Panc1 (cell line): ENCODE measurements around the gene DUSP8. TPM values are rescaled to one million over a fixed set of nuclear protein-coding genes. Genes with fewer than 3 reads are reported as not detected.

Source experiments
- ATAC-seq: fragments of 200-7000 bp; cut with Tn5 transposase; 2 replicates; pipeline ENCODE4 v1.9.1; 2020; ENCODE audit warnings: mild to moderate bottlenecking, moderate library complexity
- BruUV-seq: library from RNA; stranded (reverse); fragments of 400-500 nt; replicated peaks from 2 replicates; lab custom pipeline; 2021; lab: Mats Ljungman, UMichigan
- CTCF ChIA-PET: fragments of 300-600 bp; sonication (Branson Sonifier 250); formaldehyde crosslinking; loops from one replicate; lab custom pipeline; 2022; ENCODE audit warnings: antibody characterized with exemption; lab: Charles Lee
- POLR2A ChIA-PET: fragments of 300-600 bp; sonication (Branson Sonifier 250); formaldehyde crosslinking; loops from one replicate; lab custom pipeline; 2022; ENCODE audit warnings: antibody characterized with exemption; lab: Charles Lee
- DNase-seq: peaks from one replicate; pipeline ENCODE4 v3.0.0-alpha.2; 2010; ENCODE audit warnings: low read depth, low spot score
- H3K27ac ChIP-seq: 2 replicates; pipeline ENCODE4 v1.5.1; 2011; ENCODE audit warnings: mild to moderate bottlenecking, low read length, inconsistent platforms
- H3K27me3 ChIP-seq: fragments of 200-500 bp; sonication (Bioruptor generic); 2 replicates; pipeline ENCODE4 v1.6.0; 2014; ENCODE audit warnings: low read length, inconsistent platforms; ENCODE audit not compliant: control insufficient read depth, insufficient read depth
- H3K36me3 ChIP-seq: fragments of 200-500 bp; sonication (Bioruptor generic); 2 replicates; pipeline ENCODE4 v1.5.1; 2014; ENCODE audit warnings: inconsistent platforms, mild to moderate bottlenecking, low read length, moderate library complexity; ENCODE audit not compliant: control insufficient read depth, insufficient read depth
- H3K4me1 ChIP-seq: 2 replicates; pipeline ENCODE4 v1.5.1; 2011; ENCODE audit warnings: inconsistent platforms, mild to moderate bottlenecking, low read length, moderate library complexity; ENCODE audit not compliant: control insufficient read depth, insufficient read depth
- H3K4me3 ChIP-seq, 2 experiments: 2 replicates each; pipeline ENCODE4 v1.5.1; 2011 to 2012; ENCODE audit warnings: low read depth in 2 of 2, low read length in 2 of 2, mild to moderate bottlenecking in 2 of 2, inconsistent platforms in 1 of 2, moderate library complexity in 1 of 2
- H3K9me3 ChIP-seq: fragments of 200-500 bp; sonication (Bioruptor generic); 2 replicates; pipeline ENCODE4 v1.5.1; 2014; ENCODE audit warnings: low read depth, mild to moderate bottlenecking, inconsistent platforms, low read length, moderate library complexity; ENCODE audit not compliant: control insufficient read depth, insufficient read depth
- POLR2AphosphoS5 ChIP-seq: IDR thresholded peaks from 2 replicates; pipeline ENCODE4 v1.6.1; 2012; ENCODE audit warnings: mild to moderate bottlenecking, low read depth, low read length, moderate library complexity
- SIN3A ChIP-seq: IDR thresholded peaks from 2 replicates; pipeline ENCODE4 v1.6.1; 2012; ENCODE audit warnings: low read depth, mild to moderate bottlenecking, low read length, moderate library complexity, borderline replicate concordance; ENCODE audit not compliant: insufficient read depth
- TCF7L2 ChIP-seq: IDR thresholded peaks from 2 replicates; pipeline ENCODE4 v1.6.1; 2011; ENCODE audit warnings: mild to moderate bottlenecking, low read depth, low read length, inconsistent platforms
- in situ Hi-C: cut with HindIII; loops from 2 replicates; pipeline ENCODE4 v1.10.0; 2016; ENCODE audit warnings: low sequenced_read_pairs, low pct_unique_long_range_greater_than_20kb
- intact Hi-C: fragments of 100-400 bp; cut with micrococcal nuclease; formaldehyde crosslinking; loops from one replicate; pipeline ENCODE4 v1.10.0; 2022; ENCODE audit not compliant: unreplicated experiment
- total RNA-seq: library from RNA; stranded (reverse); gene quantifications from one replicate; pipeline ENCODE4 v1.2.1, GENCODE V29; 2021; ENCODE audit not compliant: unreplicated experiment
- TF ChIP-seq, protein P1 (sequence below): fragments of 450-650 bp; IDR thresholded peaks from 2 replicates; pipeline ENCODE4 v1.5.1; 2017; ENCODE audit warnings: mild to moderate bottlenecking
- TF ChIP-seq, protein P2 (sequence below), 2 experiments: IDR thresholded peaks; 2 replicates each; pipeline ENCODE4 v1.6.1; 2011 to 2012; ENCODE audit warnings: low read depth in 2 of 2, control low read depth in 1 of 2, low read length in 1 of 2, mild to moderate bottlenecking in 1 of 2, moderate library complexity in 1 of 2; ENCODE audit not compliant: insufficient read depth in 1 of 2

Gene DUSP8
- total RNA-seq, 1 experiment from 2014 or later: 5.5 TPM

DNA sequence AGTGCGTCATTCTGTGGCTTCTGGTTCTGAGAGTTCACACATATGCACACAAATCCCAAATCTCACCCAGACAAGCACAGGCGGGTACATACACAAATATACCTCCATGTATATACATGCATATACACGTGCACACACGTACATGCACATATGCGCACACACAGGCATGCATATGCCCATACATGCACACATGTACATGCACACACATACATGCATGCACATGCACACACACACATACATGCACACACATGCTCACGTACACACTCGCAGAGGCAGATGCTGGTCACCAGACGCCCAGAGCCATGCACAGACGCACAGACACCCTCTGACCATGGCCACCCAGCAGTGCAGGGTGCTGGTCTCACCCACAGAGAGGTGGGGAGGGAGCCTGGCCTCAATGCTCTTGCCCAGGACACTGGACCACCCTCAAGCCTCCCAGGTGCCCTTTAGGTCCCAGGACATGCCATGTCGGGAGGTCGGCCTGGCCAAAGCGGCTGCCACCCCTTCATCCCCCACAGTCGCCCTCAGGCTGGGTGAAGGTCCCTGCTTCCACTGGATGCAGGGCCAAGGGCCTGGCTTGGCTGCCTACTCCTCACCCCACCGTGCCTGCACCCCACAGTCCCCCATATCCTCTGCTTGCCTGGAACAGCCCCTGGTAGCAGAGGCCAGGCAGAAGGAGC, 9.5 kb downstream of the DUSP8 start:
- Histone ChIP-seq H3K27me3 (no peaks in the 10 kb centered on the region), H3K9me3 (no peaks in the 10 kb centered on the region), H3K27ac (no peak overlapping the region), H3K4me1 (peaks cover 17% of the 10 kb centered on the region), H3K36me3 (no peaks in the 10 kb centered on the region), H3K4me3 (no peak overlapping the region)
- no TSS peak for BruUV-seq
- in situ Hi-C loops (no loop called here), intact Hi-C loops (no loop called here)
- no peak for DNase-seq
- ATAC-seq: no peak
- ChIA-PET CTCF (no interaction called here), POLR2A (no interaction called here)
- TF ChIP-seq, protein P1, sequence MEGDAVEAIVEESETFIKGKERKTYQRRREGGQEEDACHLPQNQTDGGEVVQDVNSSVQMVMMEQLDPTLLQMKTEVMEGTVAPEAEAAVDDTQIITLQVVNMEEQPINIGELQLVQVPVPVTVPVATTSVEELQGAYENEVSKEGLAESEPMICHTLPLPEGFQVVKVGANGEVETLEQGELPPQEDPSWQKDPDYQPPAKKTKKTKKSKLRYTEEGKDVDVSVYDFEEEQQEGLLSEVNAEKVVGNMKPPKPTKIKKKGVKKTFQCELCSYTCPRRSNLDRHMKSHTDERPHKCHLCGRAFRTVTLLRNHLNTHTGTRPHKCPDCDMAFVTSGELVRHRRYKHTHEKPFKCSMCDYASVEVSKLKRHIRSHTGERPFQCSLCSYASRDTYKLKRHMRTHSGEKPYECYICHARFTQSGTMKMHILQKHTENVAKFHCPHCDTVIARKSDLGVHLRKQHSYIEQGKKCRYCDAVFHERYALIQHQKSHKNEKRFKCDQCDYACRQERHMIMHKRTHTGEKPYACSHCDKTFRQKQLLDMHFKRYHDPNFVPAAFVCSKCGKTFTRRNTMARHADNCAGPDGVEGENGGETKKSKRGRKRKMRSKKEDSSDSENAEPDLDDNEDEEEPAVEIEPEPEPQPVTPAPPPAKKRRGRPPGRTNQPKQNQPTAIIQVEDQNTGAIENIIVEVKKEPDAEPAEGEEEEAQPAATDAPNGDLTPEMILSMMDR: no peak
- TF ChIP-seq, protein P2, sequence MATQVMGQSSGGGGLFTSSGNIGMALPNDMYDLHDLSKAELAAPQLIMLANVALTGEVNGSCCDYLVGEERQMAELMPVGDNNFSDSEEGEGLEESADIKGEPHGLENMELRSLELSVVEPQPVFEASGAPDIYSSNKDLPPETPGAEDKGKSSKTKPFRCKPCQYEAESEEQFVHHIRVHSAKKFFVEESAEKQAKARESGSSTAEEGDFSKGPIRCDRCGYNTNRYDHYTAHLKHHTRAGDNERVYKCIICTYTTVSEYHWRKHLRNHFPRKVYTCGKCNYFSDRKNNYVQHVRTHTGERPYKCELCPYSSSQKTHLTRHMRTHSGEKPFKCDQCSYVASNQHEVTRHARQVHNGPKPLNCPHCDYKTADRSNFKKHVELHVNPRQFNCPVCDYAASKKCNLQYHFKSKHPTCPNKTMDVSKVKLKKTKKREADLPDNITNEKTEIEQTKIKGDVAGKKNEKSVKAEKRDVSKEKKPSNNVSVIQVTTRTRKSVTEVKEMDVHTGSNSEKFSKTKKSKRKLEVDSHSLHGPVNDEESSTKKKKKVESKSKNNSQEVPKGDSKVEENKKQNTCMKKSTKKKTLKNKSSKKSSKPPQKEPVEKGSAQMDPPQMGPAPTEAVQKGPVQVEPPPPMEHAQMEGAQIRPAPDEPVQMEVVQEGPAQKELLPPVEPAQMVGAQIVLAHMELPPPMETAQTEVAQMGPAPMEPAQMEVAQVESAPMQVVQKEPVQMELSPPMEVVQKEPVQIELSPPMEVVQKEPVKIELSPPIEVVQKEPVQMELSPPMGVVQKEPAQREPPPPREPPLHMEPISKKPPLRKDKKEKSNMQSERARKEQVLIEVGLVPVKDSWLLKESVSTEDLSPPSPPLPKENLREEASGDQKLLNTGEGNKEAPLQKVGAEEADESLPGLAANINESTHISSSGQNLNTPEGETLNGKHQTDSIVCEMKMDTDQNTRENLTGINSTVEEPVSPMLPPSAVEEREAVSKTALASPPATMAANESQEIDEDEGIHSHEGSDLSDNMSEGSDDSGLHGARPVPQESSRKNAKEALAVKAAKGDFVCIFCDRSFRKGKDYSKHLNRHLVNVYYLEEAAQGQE (IDR thresholded peaks at IDR 0.05; ENCODE audit: insufficient read depth in 1 of 2, low read depth in 2 of 2, low read length in 1 of 2): no peak
- no peak for TF ChIP-seq SIN3A
- no peak for TF ChIP-seq POLR2AphosphoS5
- TF ChIP-seq TCF7L2: no peak

DNA sequence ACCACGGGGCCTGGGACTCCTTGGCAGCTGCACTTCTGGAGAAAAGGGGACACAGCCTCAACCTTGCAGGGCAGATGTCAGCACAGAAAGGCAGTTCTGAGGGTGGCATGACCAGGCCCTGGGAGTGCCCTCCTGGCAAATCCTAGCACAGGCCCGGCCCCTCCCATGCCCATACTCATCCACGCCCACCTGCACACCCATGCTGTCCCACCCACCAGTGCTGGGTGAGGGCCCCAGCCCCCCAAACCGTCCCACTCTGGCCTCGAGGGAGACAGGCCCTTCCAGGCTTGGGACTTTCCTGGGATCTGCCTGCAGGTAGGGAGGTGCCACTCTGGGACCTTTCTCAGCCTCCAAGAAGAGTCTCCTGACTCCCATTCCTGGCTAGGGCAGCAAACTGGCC, 10.1 kb downstream of the DUSP8 start:
- DNase-seq (no peak), ATAC-seq (no peak)
- Histone ChIP-seq H3K27me3 (no peaks in the 10 kb centered on the region), H3K9me3 (no peaks in the 10 kb centered on the region), H3K27ac (no peak overlapping the region), H3K4me3 (no peak overlapping the region), H3K4me1 (peaks cover 17% of the 10 kb centered on the region), H3K36me3 (no peaks in the 10 kb centered on the region)
- POLR2A ChIA-PET: no interaction called here
- CTCF ChIA-PET: no interaction called here
- BruUV-seq: no TSS peak
- in situ Hi-C loops (no loop called here), intact Hi-C loops (no loop called here)
- TF ChIP-seq TCF7L2 (no peak), POLR2AphosphoS5 (no peak), SIN3A (no peak)
- TF ChIP-seq, protein P2 (IDR thresholded peaks at IDR 0.05; ENCODE audit: insufficient read depth in 1 of 2, low read depth in 2 of 2, low read length in 1 of 2): no peak
- TF ChIP-seq, protein P1: no peak
